Adipocyte (in vitro differentiated cells): Measurements from ENCODE around the gene BEST4.

ENCODE experiments used
- DNase-seq: peaks from one replicate; pipeline ENCODE4 v3.0.0-alpha.2; 2015; ENCODE audit warnings: low read depth
- H3K27me3 ChIP-seq: replicated peaks from 2 replicates; pipeline ENCODE4 v1.7.0; 2013; ENCODE audit warnings: mild to moderate bottlenecking, low read length, moderate library complexity; ENCODE audit not compliant: control insufficient read depth, insufficient read depth
- H3K36me3 ChIP-seq: 2 replicates; pipeline ENCODE4 v1.7.0; 2013; ENCODE audit warnings: low read length, mild to moderate bottlenecking, moderate library complexity; ENCODE audit not compliant: control insufficient read depth, insufficient read depth, severe bottlenecking
- H3K4me1 ChIP-seq: 2 replicates; pipeline ENCODE4 v1.7.0; 2013; ENCODE audit warnings: mild to moderate bottlenecking, low read length, moderate library complexity; ENCODE audit not compliant: control insufficient read depth, insufficient read depth
- H3K4me3 ChIP-seq: 2 replicates; pipeline ENCODE4 v1.7.0; 2013; ENCODE audit warnings: mild to moderate bottlenecking, low read length, moderate library complexity
- H3K9ac ChIP-seq: 2 replicates; pipeline ENCODE4 v1.7.0; 2013; ENCODE audit warnings: mild to moderate bottlenecking, low read length, moderate library complexity
- H3K9me3 ChIP-seq: 2 replicates; pipeline ENCODE4 v1.7.0; 2013; ENCODE audit warnings: mild to moderate bottlenecking, low read length, moderate library complexity; ENCODE audit not compliant: control insufficient read depth

The BEST4 gene

GRCh38 chr1:44807364-44808062, 19.5 kb upstream of the BEST4 start:
- Histone ChIP-seq H3K4me1 (peaks cover 69% of the 10 kb centered on the region), H3K36me3 (peaks cover 32% of the 10 kb centered on the region), H3K4me3 (peak overlapping the region; percentile 66), H3K9me3 (no peaks in the 10 kb centered on the region), H3K27me3 (no peaks in the 10 kb centered on the region), H3K9ac (peak overlapping the region; percentile 93)
- peak; percentile 99 for DNase-seq

- Histone ChIP-seq H3K9me3 (no peaks in the 10 kb centered on the region), H3K36me3 (peaks cover 32% of the 10 kb centered on the region), H3K4me3 (peak within 1 kb of the TSS; percentile 66), H3K27me3 (no peaks in the 10 kb centered on the region), H3K4me1 (peaks cover 72% of the 10 kb centered on the region), H3K9ac (peak within 1 kb of the TSS; percentile 93)
- no peak for DNase-seq
Measured at GRCh38 chr1:44806704-44807363, 18.9 kb upstream of the BEST4 start, which contains the start of gene DYNLT4. Gene DYNLT4, minus strand, starts transcription at chr1:44807351. Its CDS starts 683 bp downstream, at chr1:44806668.

- peak overlapping the region; percentile 93 for H3K9ac ChIP-seq
- no peak overlapping the region for H3K4me3 ChIP-seq
- no peaks in the 10 kb centered on the region for H3K9me3 ChIP-seq
- no peaks in the 10 kb centered on the region for H3K27me3 ChIP-seq
- H3K4me1 ChIP-seq: peaks cover 67% of the 10 kb centered on the region
- peaks cover 32% of the 10 kb centered on the region for H3K36me3 ChIP-seq
- no peak for DNase-seq
Measured at GRCh38 chr1:44806025-44806703, 18.2 kb upstream of the BEST4 start.

GRCh38 chr1:44805311-44806024, 17.5 kb upstream of the BEST4 start:
- DNase-seq: no peak
- Histone ChIP-seq H3K4me1 (peaks cover 62% of the 10 kb centered on the region), H3K9ac (no peak overlapping the region), H3K9me3 (no peaks in the 10 kb centered on the region), H3K36me3 (peaks cover 32% of the 10 kb centered on the region), H3K27me3 (no peaks in the 10 kb centered on the region), H3K4me3 (no peak overlapping the region)

- Histone ChIP-seq H3K4me1 (peaks cover 45% of the 10 kb centered on the region), H3K9me3 (no peaks in the 10 kb centered on the region), H3K36me3 (peaks cover 32% of the 10 kb centered on the region), H3K9ac (peak overlapping the region; percentile 90), H3K4me3 (no peak overlapping the region), H3K27me3 (no peaks in the 10 kb centered on the region)
- DNase-seq: no peak
Measured at GRCh38 chr1:44803312-44804095, 15.5 kb upstream of the BEST4 start.

- DNase-seq: no peak
- H3K4me3 ChIP-seq: peak overlapping the region; percentile 85
- H3K9ac ChIP-seq: peak overlapping the region; percentile 90
- H3K27me3 ChIP-seq: no peaks in the 10 kb centered on the region
- H3K4me1 ChIP-seq: peaks cover 40% of the 10 kb centered on the region
- no peaks in the 10 kb centered on the region for H3K9me3 ChIP-seq
- peaks cover 32% of the 10 kb centered on the region for H3K36me3 ChIP-seq
Measured at GRCh38 chr1:44803062-44803311, 15.0 kb upstream of the BEST4 start.

- Histone ChIP-seq H3K36me3 (peaks cover 32% of the 10 kb centered on the region), H3K4me1 (peaks cover 35% of the 10 kb centered on the region), H3K4me3 (peak overlapping the region; percentile 85), H3K9ac (peak overlapping the region; percentile 90), H3K9me3 (no peaks in the 10 kb centered on the region), H3K27me3 (no peaks in the 10 kb centered on the region)
- no peak for DNase-seq
Measured at GRCh38 chr1:44802306-44803061, 14.5 kb upstream of the BEST4 start.

- Histone ChIP-seq H3K4me1 (peaks cover 27% of the 10 kb centered on the region), H3K36me3 (peaks cover 32% of the 10 kb centered on the region), H3K9me3 (no peaks in the 10 kb centered on the region), H3K27me3 (no peaks in the 10 kb centered on the region), H3K4me3 (peak overlapping the region; percentile 85), H3K9ac (peak overlapping the region; percentile 90)
- peak; percentile 59 for DNase-seq
Measured at GRCh38 chr1:44801491-44802305, 13.7 kb upstream of the BEST4 start.

GRCh38 chr1:44799770-44800584, 12.0 kb upstream of the BEST4 start, which contains the start of gene PLK3:
Gene PLK3, plus strand, starts transcription at chr1:44800377. Its CDS starts 87 bp downstream, at chr1:44800464.
- peaks cover 18% of the 10 kb centered on the region for H3K4me1 ChIP-seq
- peaks cover 21% of the 10 kb centered on the region for H3K36me3 ChIP-seq
- no peaks in the 10 kb centered on the region for H3K9me3 ChIP-seq
- H3K27me3 ChIP-seq: no peaks in the 10 kb centered on the region
- peak; percentile 99 for DNase-seq
- peak within 1 kb of the TSS; percentile 90 for H3K9ac ChIP-seq
- H3K4me3 ChIP-seq: peak within 1 kb of the TSS; percentile 85
